ENCODE data around the gene PDE4C. TPM values are rescaled to one million over a fixed set of nuclear protein-coding genes. Genes with fewer than 3 reads are reported as not detected.

Gene PDE4C
- total and polyA plus RNA-seq, 9 of the 15 experiments (the other 6 are each of a cell fraction or from before 2014, with no cell fraction given) = 0.04 to 0.91 (median 0.20) TPM; not detected in 1

DNA sequence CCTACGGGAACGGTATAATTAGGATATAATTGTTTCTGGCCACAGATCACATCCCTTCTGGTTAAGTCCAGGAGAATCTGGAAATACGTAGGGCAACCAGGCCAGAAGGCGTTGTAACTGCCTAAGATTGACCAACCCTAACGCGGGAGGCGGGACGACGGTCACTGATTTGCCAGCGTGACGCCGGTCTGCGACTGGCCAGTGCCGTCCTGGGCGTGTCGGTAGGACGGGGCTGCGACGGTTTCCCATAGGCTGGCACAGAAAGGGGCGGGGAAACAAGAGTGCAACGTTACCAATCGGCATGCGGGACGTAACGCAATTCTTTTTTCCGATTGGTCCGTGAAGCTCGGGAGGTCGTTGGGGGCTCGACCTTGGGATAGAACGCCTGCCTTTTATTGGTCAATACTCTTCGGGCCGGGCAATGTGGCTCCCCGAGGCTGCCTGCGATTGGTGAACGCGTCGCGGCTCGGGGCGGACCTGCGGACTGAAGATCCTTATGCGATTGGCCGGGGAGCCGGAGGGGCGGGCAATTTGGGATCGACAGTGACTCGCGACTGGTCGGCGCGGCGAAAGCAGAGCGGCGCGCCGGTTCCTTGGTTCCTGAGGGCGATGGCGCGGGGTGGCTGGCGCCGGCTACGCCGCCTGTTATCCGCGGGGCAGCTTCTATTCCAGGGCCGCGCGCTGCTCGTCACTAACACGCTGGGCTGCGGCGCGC lies 33.4 kb downstream of the PDE4C start, which contains the start of gene MPV17L2 (continued):
- TF ChIP-seq, protein P1, sequence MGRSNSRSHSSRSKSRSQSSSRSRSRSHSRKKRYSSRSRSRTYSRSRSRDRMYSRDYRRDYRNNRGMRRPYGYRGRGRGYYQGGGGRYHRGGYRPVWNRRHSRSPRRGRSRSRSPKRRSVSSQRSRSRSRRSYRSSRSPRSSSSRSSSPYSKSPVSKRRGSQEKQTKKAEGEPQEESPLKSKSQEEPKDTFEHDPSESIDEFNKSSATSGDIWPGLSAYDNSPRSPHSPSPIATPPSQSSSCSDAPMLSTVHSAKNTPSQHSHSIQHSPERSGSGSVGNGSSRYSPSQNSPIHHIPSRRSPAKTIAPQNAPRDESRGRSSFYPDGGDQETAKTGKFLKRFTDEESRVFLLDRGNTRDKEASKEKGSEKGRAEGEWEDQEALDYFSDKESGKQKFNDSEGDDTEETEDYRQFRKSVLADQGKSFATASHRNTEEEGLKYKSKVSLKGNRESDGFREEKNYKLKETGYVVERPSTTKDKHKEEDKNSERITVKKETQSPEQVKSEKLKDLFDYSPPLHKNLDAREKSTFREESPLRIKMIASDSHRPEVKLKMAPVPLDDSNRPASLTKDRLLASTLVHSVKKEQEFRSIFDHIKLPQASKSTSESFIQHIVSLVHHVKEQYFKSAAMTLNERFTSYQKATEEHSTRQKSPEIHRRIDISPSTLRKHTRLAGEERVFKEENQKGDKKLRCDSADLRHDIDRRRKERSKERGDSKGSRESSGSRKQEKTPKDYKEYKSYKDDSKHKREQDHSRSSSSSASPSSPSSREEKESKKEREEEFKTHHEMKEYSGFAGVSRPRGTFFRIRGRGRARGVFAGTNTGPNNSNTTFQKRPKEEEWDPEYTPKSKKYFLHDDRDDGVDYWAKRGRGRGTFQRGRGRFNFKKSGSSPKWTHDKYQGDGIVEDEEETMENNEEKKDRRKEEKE (IDR thresholded peaks at IDR 0.05; ENCODE audit: borderline replicate concordance in 1 of 2, control insufficient read depth in 1 of 2, low read depth in 2 of 2, low read length in 1 of 2) = no peak
- no peak for TF ChIP-seq MCM3 (IDR thresholded peaks at IDR 0.05)
- no peak for TF ChIP-seq ETV1 (tag; conservative IDR thresholded peaks at IDR 0.05; ENCODE audit: low read depth)
- no peak for TF ChIP-seq KLF16 (IDR thresholded peaks at IDR 0.05)
- TF ChIP-seq HDAC1 (IDR thresholded peaks at IDR 0.05) = 0 out of 4 replicates have a peak, but pooled peaks of 1 of the 2 experiments have one; percentile 89
- TF ChIP-seq ZBTB1 (CRISPR knock-in tag; IDR thresholded peaks at IDR 0.05; ENCODE audit: borderline replicate concordance, low read depth) = no peak
- TF ChIP-seq MTA3 (IDR thresholded peaks at IDR 0.05; ENCODE audit: borderline replicate concordance) = peak; percentile 85; the same call in 1 of the 2 replicates
- no peak; the same call in 1 of the 2 replicates for TF ChIP-seq DIDO1 (tag; IDR thresholded peaks at IDR 0.05; ENCODE audit: low read depth)
- TF ChIP-seq CBFA2T2 (conservative IDR thresholded peaks at IDR 0.05) = no peak
- no peak for TF ChIP-seq MAFK (IDR thresholded peaks at IDR 0.05; ENCODE audit: low read length)
- TF ChIP-seq, protein P2, sequence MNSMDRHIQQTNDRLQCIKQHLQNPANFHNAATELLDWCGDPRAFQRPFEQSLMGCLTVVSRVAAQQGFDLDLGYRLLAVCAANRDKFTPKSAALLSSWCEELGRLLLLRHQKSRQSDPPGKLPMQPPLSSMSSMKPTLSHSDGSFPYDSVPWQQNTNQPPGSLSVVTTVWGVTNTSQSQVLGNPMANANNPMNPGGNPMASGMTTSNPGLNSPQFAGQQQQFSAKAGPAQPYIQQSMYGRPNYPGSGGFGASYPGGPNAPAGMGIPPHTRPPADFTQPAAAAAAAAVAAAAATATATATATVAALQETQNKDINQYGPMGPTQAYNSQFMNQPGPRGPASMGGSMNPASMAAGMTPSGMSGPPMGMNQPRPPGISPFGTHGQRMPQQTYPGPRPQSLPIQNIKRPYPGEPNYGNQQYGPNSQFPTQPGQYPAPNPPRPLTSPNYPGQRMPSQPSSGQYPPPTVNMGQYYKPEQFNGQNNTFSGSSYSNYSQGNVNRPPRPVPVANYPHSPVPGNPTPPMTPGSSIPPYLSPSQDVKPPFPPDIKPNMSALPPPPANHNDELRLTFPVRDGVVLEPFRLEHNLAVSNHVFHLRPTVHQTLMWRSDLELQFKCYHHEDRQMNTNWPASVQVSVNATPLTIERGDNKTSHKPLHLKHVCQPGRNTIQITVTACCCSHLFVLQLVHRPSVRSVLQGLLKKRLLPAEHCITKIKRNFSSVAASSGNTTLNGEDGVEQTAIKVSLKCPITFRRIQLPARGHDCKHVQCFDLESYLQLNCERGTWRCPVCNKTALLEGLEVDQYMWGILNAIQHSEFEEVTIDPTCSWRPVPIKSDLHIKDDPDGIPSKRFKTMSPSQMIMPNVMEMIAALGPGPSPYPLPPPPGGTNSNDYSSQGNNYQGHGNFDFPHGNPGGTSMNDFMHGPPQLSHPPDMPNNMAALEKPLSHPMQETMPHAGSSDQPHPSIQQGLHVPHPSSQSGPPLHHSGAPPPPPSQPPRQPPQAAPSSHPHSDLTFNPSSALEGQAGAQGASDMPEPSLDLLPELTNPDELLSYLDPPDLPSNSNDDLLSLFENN (IDR thresholded peaks at IDR 0.05; ENCODE audit: low read depth in 2 of 2, low read length in 2 of 2) = no peak
- TF ChIP-seq SRSF7 (optimal IDR thresholded peaks at IDR 0.05; ENCODE audit: low read depth, low read length) = no peak
- TF ChIP-seq, protein P3, sequence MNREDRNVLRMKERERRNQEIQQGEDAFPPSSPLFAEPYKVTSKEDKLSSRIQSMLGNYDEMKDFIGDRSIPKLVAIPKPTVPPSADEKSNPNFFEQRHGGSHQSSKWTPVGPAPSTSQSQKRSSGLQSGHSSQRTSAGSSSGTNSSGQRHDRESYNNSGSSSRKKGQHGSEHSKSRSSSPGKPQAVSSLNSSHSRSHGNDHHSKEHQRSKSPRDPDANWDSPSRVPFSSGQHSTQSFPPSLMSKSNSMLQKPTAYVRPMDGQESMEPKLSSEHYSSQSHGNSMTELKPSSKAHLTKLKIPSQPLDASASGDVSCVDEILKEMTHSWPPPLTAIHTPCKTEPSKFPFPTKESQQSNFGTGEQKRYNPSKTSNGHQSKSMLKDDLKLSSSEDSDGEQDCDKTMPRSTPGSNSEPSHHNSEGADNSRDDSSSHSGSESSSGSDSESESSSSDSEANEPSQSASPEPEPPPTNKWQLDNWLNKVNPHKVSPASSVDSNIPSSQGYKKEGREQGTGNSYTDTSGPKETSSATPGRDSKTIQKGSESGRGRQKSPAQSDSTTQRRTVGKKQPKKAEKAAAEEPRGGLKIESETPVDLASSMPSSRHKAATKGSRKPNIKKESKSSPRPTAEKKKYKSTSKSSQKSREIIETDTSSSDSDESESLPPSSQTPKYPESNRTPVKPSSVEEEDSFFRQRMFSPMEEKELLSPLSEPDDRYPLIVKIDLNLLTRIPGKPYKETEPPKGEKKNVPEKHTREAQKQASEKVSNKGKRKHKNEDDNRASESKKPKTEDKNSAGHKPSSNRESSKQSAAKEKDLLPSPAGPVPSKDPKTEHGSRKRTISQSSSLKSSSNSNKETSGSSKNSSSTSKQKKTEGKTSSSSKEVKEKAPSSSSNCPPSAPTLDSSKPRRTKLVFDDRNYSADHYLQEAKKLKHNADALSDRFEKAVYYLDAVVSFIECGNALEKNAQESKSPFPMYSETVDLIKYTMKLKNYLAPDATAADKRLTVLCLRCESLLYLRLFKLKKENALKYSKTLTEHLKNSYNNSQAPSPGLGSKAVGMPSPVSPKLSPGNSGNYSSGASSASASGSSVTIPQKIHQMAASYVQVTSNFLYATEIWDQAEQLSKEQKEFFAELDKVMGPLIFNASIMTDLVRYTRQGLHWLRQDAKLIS (CRISPR knock-in tag; IDR thresholded peaks at IDR 0.05) = no peak
- TF ChIP-seq GTF2F1 (IDR thresholded peaks at IDR 0.05; ENCODE audit: low read depth, low read length) = no peak
- peak; percentile 18; the same call in 1 of the 2 replicates for TF ChIP-seq JUN (IDR thresholded peaks at IDR 0.05; ENCODE audit: borderline replicate concordance, low read depth, low read length)
- no peak for TF ChIP-seq JUN (CRISPR knock-in tag; IDR thresholded peaks at IDR 0.05; ENCODE audit: borderline replicate concordance)
- no peak for TF ChIP-seq NR2C1 (IDR thresholded peaks at IDR 0.05)
- TF ChIP-seq NR2C1 (tag; IDR thresholded peaks at IDR 0.05) = no peak
